Right renal cortex interstitium (tissue), 3 donors: ENCODE data around the gene ARL16. TPM values are rescaled to one million over a fixed set of nuclear protein-coding genes. Genes with fewer than 3 reads are reported as not detected.
A peak's percentile ranks its signal among the peaks of the same experiment; 100 is the strongest.

ENCODE experiments used
- DNase-seq, 3 donors: peaks; one replicate each; pipeline ENCODE4 v3.0.0-alpha.2; 2013; ENCODE audit warnings: low read depth in 3 of 3, low spot score in 2 of 3
- polyA plus RNA-seq, 3 donors: library from polyadenylated mRNA; unstranded; fragments of 120-200 nt; gene quantifications; one replicate each; pipeline ENCODE4 v1.2.1, GENCODE V29; 2013; ENCODE audit not compliant: insufficient read length in 3 of 3

Gene ARL16
- polyA plus RNA-seq, 3 donors: 38.8 to 50.9 (median 44.0) TPM

GRCh38 chr17:81713004-81713555 is 29.5 kb upstream of the ARL16 start:
- DNase-seq: no peak

- no peak for DNase-seq
Measured at GRCh38 chr17:81712468-81713003, 28.9 kb upstream of the ARL16 start.

- no peak for DNase-seq
Measured at GRCh38 chr17:81711814-81712467, 28.3 kb upstream of the ARL16 start, which contains the start of gene SLC25A10. TSS of gene SLC25A10 (plus strand) at chr17:81712284. CDS start at chr17:81712427, 143 bp downstream.

- DNase-seq: no peak
Measured at GRCh38 chr17:81710514-81711308, 27.1 kb upstream of the ARL16 start.

- DNase-seq: no peak
Measured at GRCh38 chr17:81708739-81709185, 25.2 kb upstream of the ARL16 start.

GRCh38 chr17:81707725-81708646 is 24.4 kb upstream of the ARL16 start:
- DNase-seq: no peak

GRCh38 chr17:81706757-81707624 is 23.4 kb upstream of the ARL16 start:
- no peak for DNase-seq

GRCh38 chr17:81706232-81706611 is 22.6 kb upstream of the ARL16 start:
- DNase-seq: no peak

- no peak for DNase-seq
Measured at GRCh38 chr17:81705518-81706231, 22.1 kb upstream of the ARL16 start.

GRCh38 chr17:81703747-81704654 is 20.4 kb upstream of the ARL16 start:
- DNase-seq: no peak

- DNase-seq: peak; percentile 82 to 90 (median 83)
Measured at GRCh38 chr17:81702934-81703746, 19.5 kb upstream of the ARL16 start, which contains the start of gene MRPL12. TSS of gene MRPL12 (plus strand) at chr17:81703367. CDS start at chr17:81703502, 135 bp downstream.

GRCh38 chr17:81701288-81702071 is 17.9 kb upstream of the ARL16 start:
- DNase-seq: no peak

- DNase-seq: no peak
Measured at GRCh38 chr17:81700353-81701287, 17.0 kb upstream of the ARL16 start.

GRCh38 chr17:81697261-81698044 is 13.9 kb upstream of the ARL16 start:
- no peak for DNase-seq
